Endothelial cell of umbilical vein (primary cell): ENCODE measurements around the gene LOXHD1. TPM values are rescaled to one million over a fixed set of nuclear protein-coding genes. Genes with fewer than 3 reads are reported as not detected.

Source experiments
- BruUV-seq: library from RNA; stranded (reverse); fragments of 400-500 nt; replicated peaks from 2 replicates; lab custom pipeline; 2021; lab: Mats Ljungman, UMichigan
- CTCF ChIA-PET: fragments of 300-600, 350-600 bp; sonication (Branson Sonifier 250); formaldehyde crosslinking; loops from one replicate; lab custom pipeline; 2021; ENCODE audit warnings: antibody characterized with exemption, inconsistent platforms; lab: Charles Lee
- POLR2A ChIA-PET: fragments of 300-600, 350-600 bp; sonication (Branson Sonifier 250); formaldehyde crosslinking; loops from one replicate; lab custom pipeline; 2021; ENCODE audit warnings: antibody characterized with exemption, inconsistent platforms; lab: Charles Lee
- DNase-seq: peaks from one replicate; pipeline ENCODE4 v3.0.0-alpha.2; 2011; ENCODE audit warnings: low read depth, low spot score
- FAIRE-seq: peaks from 2 replicates; lab custom pipeline; 2011; peaks lifted over from hg19 to GRCh38; lab: Jason Lieb, UNC
- H2AFZ ChIP-seq: 2 replicates; pipeline ENCODE4 v1.6.0; 2012; ENCODE audit warnings: low read depth, low read length, control low read depth, inconsistent platforms
- H3K27ac ChIP-seq: 2 replicates; pipeline ENCODE4 v1.5.1; 2011; ENCODE audit warnings: low read depth, mild to moderate bottlenecking, control low read depth, low read length, moderate library complexity; ENCODE audit not compliant: insufficient read depth
- H3K27me3 ChIP-seq, 2 experiments: 2 replicates each; pipeline versions ENCODE4 v1.6.0 to v1.6.1; 2011; ENCODE audit warnings: low read length in 2 of 2, mixed read lengths in 1 of 2; ENCODE audit not compliant: control insufficient read depth in 2 of 2, insufficient read depth in 2 of 2
- H3K36me3 ChIP-seq, 2 experiments: 2 replicates in 1 of 2; 3 replicates in 1 of 2; pipeline ENCODE4 v1.5.1; 2011; ENCODE audit warnings: low read length in 2 of 2, mild to moderate bottlenecking in 1 of 2, moderate library complexity in 1 of 2; ENCODE audit not compliant: control insufficient read depth in 2 of 2, insufficient read depth in 2 of 2; ENCODE audit errors: extremely low read depth in 1 of 2
- H3K4me1 ChIP-seq: 3 replicates; pipeline ENCODE4 v1.5.1; 2011; ENCODE audit warnings: mild to moderate bottlenecking, low read length; ENCODE audit not compliant: control insufficient read depth, insufficient read depth; ENCODE audit errors: extremely low read depth
- H3K4me2 ChIP-seq: 2 replicates; pipeline ENCODE4 v1.6.1; 2011; ENCODE audit warnings: low read length, control low read depth, mixed read lengths; ENCODE audit not compliant: insufficient read depth
- H3K4me3 ChIP-seq, 3 experiments: fragments of 200-600 bp in 1 of 3; sonication (generic), shearing (Covaris generic) in 1 of 3; replicated peaks in 1 of 3; 2 replicates each; pipeline ENCODE4 v1.5.1; 2011 to 2016; ENCODE audit warnings: control low read depth in 3 of 3, low read length in 3 of 3, mild to moderate bottlenecking in 2 of 3, inconsistent platforms in 1 of 3, low read depth in 1 of 3, moderate library complexity in 1 of 3; ENCODE audit not compliant: insufficient read depth in 1 of 3
- H3K79me2 ChIP-seq: 2 replicates; pipeline ENCODE4 v1.6.0; 2012; ENCODE audit warnings: low read length, inconsistent platforms; ENCODE audit not compliant: control insufficient read depth, insufficient read depth
- H3K9ac ChIP-seq: replicated peaks from 2 replicates; pipeline ENCODE3; 2011; ENCODE audit warnings: low read length, control low read depth; ENCODE audit not compliant: insufficient read depth; ENCODE audit errors: extremely low read depth
- H3K9me1 ChIP-seq: replicated peaks from 3 replicates; pipeline ENCODE4 v1.6.0; 2011; ENCODE audit warnings: mild to moderate bottlenecking, low read length; ENCODE audit not compliant: control insufficient read depth, insufficient read depth; ENCODE audit errors: extremely low read depth
- H3K9me3 ChIP-seq: replicated peaks from 2 replicates; pipeline ENCODE4 v1.5.1; 2012; ENCODE audit warnings: low read length, inconsistent platforms; ENCODE audit not compliant: control insufficient read depth, insufficient read depth
- H4K20me1 ChIP-seq: replicated peaks from 2 replicates; pipeline ENCODE3; 2011; ENCODE audit warnings: mild to moderate bottlenecking, low read length; ENCODE audit not compliant: control insufficient read depth, insufficient read depth; ENCODE audit errors: extremely low read depth
- CTCF ChIP-seq, 2 donors: IDR thresholded peaks; 1 replicate in 1 of 2; 2 replicates in 1 of 2; pipeline ENCODE4 v1.5.1; 2011; ENCODE audit warnings: low read length in 2 of 2, mild to moderate bottlenecking in 2 of 2, moderate library complexity in 2 of 2, control low read depth in 1 of 2, inconsistent platforms in 1 of 2, low read depth in 1 of 2; ENCODE audit not compliant: insufficient read depth in 1 of 2; ENCODE audit errors: extremely low read depth in 1 of 2
- EZH2 ChIP-seq: IDR thresholded peaks from 2 replicates; pipeline ENCODE4 v1.6.1; 2012; ENCODE audit warnings: borderline replicate concordance, low read depth, mild to moderate bottlenecking, moderate library complexity, low read length, inconsistent platforms; ENCODE audit not compliant: severe bottlenecking
- FOS ChIP-seq: IDR thresholded peaks from 2 replicates; pipeline ENCODE4 v1.6.1; 2011; ENCODE audit warnings: mild to moderate bottlenecking, low read length, moderate library complexity, borderline replicate concordance; ENCODE audit not compliant: insufficient read depth
- GATA2 ChIP-seq: IDR thresholded peaks from 2 replicates; pipeline ENCODE4 v1.7.0; 2011; ENCODE audit warnings: low read depth, mild to moderate bottlenecking, moderate library complexity, mixed read lengths, low read length; ENCODE audit not compliant: insufficient read length, insufficient read depth
- JUN ChIP-seq: IDR thresholded peaks from 2 replicates; pipeline ENCODE4 v1.6.1; 2011; ENCODE audit warnings: borderline replicate concordance, low read depth; ENCODE audit not compliant: insufficient read length, insufficient read depth
- MAX ChIP-seq: IDR thresholded peaks from 2 replicates; pipeline ENCODE4 v1.6.1; 2011; ENCODE audit not compliant: insufficient read depth, insufficient read length
- MYC ChIP-seq: IDR thresholded peaks from one replicate; pipeline ENCODE4 v1.6.1; 2011; ENCODE audit warnings: mild to moderate bottlenecking, low read depth, low read length
- POLR2A ChIP-seq: IDR thresholded peaks from 2 replicates; pipeline ENCODE4 v1.6.1; 2012; ENCODE audit warnings: low read depth, mild to moderate bottlenecking, control low read depth, low read length
- POLR2AphosphoS5 ChIP-seq: IDR thresholded peaks from 2 replicates; pipeline ENCODE4 v1.6.1; 2012; ENCODE audit warnings: low read depth, mild to moderate bottlenecking, control low read depth, low read length, moderate library complexity; ENCODE audit not compliant: insufficient read depth
- dilution Hi-C: fragments of 300-500 bp; cut with MboI; formaldehyde crosslinking; loops from one replicate; pipeline ENCODE4 v1.15.0; 2019; ENCODE audit warnings: low sequenced_read_pairs; ENCODE audit not compliant: extremely low pct_ligation_motif_present
- intact Hi-C: fragments of 100-400 bp; cut with micrococcal nuclease; formaldehyde crosslinking; loops from one replicate; pipeline ENCODE4 v1.10.0; 2022
- polyA plus RNA-seq, 4 experiments: library from polyadenylated mRNA; depleted of rRNA in 3 of 4; stranded (reverse) in 3 of 4; unstranded in 1 of 4; fragments of >200 nt; gene quantifications; 2 replicates each; pipeline versions ENCODE4 v1.2.1 to v1.2.3, GENCODE V29; 2011 to 2012; ENCODE audit warnings: missing spikeins in 1 of 4
- total RNA-seq: library from RNA; stranded (reverse); gene quantifications from 2 replicates; pipeline ENCODE4 v1.2.3, GENCODE V29; 2021

LOXHD1 gene
- total and polyA plus RNA-seq, 2 donors (not counting 3 experiments of a cell fraction or from before 2014, with no cell fraction given) = not detected

GRCh38 chr18:46497129-46497528 lies 159.9 kb downstream of the LOXHD1 start:
- no peaks in the 10 kb centered on the region for H4K20me1 ChIP-seq
- TF ChIP-seq JUN (no peak), POLR2AphosphoS5 (no peak), POLR2A (no peak), FOS (no peak), CTCF (IDR thresholded peaks at IDR 0.05; ENCODE audit: extremely low read depth in 1 of 2, insufficient read depth in 1 of 2, low read depth in 1 of 2, low read length in 2 of 2) (no peak), EZH2 (no peak), GATA2 (no peak), MYC (no peak), MAX (no peak)
- no peak for DNase-seq
- H2AFZ ChIP-seq = no peak overlapping the region
- H3K9me3 ChIP-seq = no peaks in the 10 kb centered on the region
- no peak for FAIRE-seq
- no peaks in the 10 kb centered on the region for H3K9me1 ChIP-seq
- H3K79me2 ChIP-seq = no peaks in the 10 kb centered on the region
- no peak overlapping the region for H3K4me3 ChIP-seq
- intact Hi-C loops (no loop called here), dilution Hi-C loops (no loop called here)
- ChIA-PET CTCF (no interaction called here), POLR2A (no interaction called here)
- no peaks in the 10 kb centered on the region for H3K36me3 ChIP-seq
- H3K4me1 ChIP-seq = no peaks in the 10 kb centered on the region
- no TSS peak for BruUV-seq
- no peak overlapping the region for H3K4me2 ChIP-seq
- no peak overlapping the region for H3K9ac ChIP-seq
- H3K27me3 ChIP-seq = no peaks in the 10 kb centered on the region
- no peak overlapping the region for H3K27ac ChIP-seq
